C4-2B (cell line): Measurements from ENCODE around the gene DOCK9.

ENCODE experiments used
- ZFX ChIP-seq: fragments of 450-650 bp; IDR thresholded peaks from 2 replicates; pipeline ENCODE4 v1.6.1; 2017
- TF ChIP-seq, protein P1 (sequence below): fragments of 450-650 bp; conservative IDR thresholded peaks from 2 replicates; pipeline ENCODE4 v1.5.1; 2017; ENCODE audit warnings: mild to moderate bottlenecking

- TF ChIP-seq, protein P1, sequence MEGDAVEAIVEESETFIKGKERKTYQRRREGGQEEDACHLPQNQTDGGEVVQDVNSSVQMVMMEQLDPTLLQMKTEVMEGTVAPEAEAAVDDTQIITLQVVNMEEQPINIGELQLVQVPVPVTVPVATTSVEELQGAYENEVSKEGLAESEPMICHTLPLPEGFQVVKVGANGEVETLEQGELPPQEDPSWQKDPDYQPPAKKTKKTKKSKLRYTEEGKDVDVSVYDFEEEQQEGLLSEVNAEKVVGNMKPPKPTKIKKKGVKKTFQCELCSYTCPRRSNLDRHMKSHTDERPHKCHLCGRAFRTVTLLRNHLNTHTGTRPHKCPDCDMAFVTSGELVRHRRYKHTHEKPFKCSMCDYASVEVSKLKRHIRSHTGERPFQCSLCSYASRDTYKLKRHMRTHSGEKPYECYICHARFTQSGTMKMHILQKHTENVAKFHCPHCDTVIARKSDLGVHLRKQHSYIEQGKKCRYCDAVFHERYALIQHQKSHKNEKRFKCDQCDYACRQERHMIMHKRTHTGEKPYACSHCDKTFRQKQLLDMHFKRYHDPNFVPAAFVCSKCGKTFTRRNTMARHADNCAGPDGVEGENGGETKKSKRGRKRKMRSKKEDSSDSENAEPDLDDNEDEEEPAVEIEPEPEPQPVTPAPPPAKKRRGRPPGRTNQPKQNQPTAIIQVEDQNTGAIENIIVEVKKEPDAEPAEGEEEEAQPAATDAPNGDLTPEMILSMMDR, result no peak
- TF ChIP-seq ZFX, result no peak
Measured at GRCh38 chr13:98776644-98777043, 201.2 kb downstream of the DOCK9 start.
